Measurements from ENCODE around the gene BRSK2. TPM values are rescaled to one million over a fixed set of nuclear protein-coding genes. Genes with fewer than 3 reads are reported as not detected.

Gene BRSK2
- total RNA-seq, 1 experiment from 2014 or later: 32.2 TPM

DNA sequence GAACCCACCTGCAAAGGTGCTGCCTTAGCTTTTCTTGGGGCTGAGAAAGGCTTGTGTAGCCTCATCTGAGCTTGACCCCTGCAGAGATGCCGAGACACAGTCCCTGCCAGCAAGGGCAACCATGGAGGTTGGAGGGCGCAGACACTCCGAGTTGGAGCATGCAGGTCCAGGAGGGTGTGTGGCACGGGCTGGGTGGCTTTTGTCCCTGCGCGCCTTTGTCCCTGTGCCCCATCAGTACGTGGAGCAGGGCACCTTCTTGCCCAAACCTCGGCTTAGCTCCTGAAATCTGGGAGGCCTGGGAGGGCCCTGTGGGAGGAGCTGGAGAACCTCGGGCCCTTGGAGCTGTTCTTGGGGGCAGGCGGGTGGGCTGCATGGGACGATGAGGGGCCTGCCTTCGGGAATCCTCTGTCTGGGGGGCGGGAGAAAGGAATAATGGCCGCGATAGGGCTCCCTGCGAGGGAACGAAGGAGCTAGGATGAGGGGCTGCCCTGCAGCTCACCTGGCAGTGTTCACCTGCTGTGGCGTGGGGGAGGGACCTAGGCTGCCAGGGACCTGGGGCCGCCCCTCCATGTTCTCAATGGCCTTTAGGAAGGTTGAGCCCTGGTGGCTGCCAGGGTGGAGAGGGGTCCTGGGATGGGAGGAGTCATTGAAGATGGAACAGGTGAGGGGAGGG lies 3.4 kb downstream of the BRSK2 start:
- H3K36me3 ChIP-seq (ENCODE audit: control insufficient read depth, insufficient read depth, low read length): no peaks in the 10 kb centered on the region
- no peaks in the 10 kb centered on the region for H3K9me3 ChIP-seq (ENCODE audit: control insufficient read depth, insufficient read depth, low read depth, low read length)
- DNase-seq (ENCODE audit: low read depth, low spot score): no peak
- POLR2A ChIA-PET: interaction anchor here (0.6 kb wide), 1 partner anchor 15 kb away, joined by 4 read pairs; no protein-coding TSS in a partner anchor
- no peak for TF ChIP-seq POLR2AphosphoS5 (IDR thresholded peaks at IDR 0.05; ENCODE audit: low read depth, low read length)
- TF ChIP-seq, protein P1, sequence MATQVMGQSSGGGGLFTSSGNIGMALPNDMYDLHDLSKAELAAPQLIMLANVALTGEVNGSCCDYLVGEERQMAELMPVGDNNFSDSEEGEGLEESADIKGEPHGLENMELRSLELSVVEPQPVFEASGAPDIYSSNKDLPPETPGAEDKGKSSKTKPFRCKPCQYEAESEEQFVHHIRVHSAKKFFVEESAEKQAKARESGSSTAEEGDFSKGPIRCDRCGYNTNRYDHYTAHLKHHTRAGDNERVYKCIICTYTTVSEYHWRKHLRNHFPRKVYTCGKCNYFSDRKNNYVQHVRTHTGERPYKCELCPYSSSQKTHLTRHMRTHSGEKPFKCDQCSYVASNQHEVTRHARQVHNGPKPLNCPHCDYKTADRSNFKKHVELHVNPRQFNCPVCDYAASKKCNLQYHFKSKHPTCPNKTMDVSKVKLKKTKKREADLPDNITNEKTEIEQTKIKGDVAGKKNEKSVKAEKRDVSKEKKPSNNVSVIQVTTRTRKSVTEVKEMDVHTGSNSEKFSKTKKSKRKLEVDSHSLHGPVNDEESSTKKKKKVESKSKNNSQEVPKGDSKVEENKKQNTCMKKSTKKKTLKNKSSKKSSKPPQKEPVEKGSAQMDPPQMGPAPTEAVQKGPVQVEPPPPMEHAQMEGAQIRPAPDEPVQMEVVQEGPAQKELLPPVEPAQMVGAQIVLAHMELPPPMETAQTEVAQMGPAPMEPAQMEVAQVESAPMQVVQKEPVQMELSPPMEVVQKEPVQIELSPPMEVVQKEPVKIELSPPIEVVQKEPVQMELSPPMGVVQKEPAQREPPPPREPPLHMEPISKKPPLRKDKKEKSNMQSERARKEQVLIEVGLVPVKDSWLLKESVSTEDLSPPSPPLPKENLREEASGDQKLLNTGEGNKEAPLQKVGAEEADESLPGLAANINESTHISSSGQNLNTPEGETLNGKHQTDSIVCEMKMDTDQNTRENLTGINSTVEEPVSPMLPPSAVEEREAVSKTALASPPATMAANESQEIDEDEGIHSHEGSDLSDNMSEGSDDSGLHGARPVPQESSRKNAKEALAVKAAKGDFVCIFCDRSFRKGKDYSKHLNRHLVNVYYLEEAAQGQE (IDR thresholded peaks at IDR 0.05; ENCODE audit: insufficient read depth in 1 of 2, low read depth in 2 of 2, low read length in 1 of 2): no peak
- no peak for TF ChIP-seq SIN3A (IDR thresholded peaks at IDR 0.05; ENCODE audit: borderline replicate concordance, insufficient read depth, low read depth, low read length)
- TF ChIP-seq, protein P2, sequence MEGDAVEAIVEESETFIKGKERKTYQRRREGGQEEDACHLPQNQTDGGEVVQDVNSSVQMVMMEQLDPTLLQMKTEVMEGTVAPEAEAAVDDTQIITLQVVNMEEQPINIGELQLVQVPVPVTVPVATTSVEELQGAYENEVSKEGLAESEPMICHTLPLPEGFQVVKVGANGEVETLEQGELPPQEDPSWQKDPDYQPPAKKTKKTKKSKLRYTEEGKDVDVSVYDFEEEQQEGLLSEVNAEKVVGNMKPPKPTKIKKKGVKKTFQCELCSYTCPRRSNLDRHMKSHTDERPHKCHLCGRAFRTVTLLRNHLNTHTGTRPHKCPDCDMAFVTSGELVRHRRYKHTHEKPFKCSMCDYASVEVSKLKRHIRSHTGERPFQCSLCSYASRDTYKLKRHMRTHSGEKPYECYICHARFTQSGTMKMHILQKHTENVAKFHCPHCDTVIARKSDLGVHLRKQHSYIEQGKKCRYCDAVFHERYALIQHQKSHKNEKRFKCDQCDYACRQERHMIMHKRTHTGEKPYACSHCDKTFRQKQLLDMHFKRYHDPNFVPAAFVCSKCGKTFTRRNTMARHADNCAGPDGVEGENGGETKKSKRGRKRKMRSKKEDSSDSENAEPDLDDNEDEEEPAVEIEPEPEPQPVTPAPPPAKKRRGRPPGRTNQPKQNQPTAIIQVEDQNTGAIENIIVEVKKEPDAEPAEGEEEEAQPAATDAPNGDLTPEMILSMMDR (IDR thresholded peaks at IDR 0.05): no peak
- TF ChIP-seq TCF7L2 (IDR thresholded peaks at IDR 0.05; ENCODE audit: low read depth, low read length): no peak
- in situ Hi-C loops (cut with HindIII; ENCODE audit: low pct_unique_long_range_greater_than_20kb, low sequenced_read_pairs) (no loop called here), intact Hi-C loops (cut with micrococcal nuclease; ENCODE audit: unreplicated experiment) (no loop called here)
- no peak overlapping the region for H3K27ac ChIP-seq (ENCODE audit: low read length)
- no peak overlapping the region for H3K4me3 ChIP-seq (ENCODE audit: low read depth in 2 of 2, low read length in 2 of 2)
- no peaks in the 10 kb centered on the region for H3K27me3 ChIP-seq (ENCODE audit: control insufficient read depth, insufficient read depth, low read length)
- ATAC-seq: no peak
- no TSS peak for BruUV-seq (replicated peaks)
- peaks cover 10% of the 10 kb centered on the region for H3K4me1 ChIP-seq (ENCODE audit: control insufficient read depth, insufficient read depth, low read length)
- CTCF ChIA-PET: interaction anchor here (0.6 kb wide), 1 partner anchor 9 kb away, joined by 3 read pairs; no protein-coding TSS in a partner anchor

DNA sequence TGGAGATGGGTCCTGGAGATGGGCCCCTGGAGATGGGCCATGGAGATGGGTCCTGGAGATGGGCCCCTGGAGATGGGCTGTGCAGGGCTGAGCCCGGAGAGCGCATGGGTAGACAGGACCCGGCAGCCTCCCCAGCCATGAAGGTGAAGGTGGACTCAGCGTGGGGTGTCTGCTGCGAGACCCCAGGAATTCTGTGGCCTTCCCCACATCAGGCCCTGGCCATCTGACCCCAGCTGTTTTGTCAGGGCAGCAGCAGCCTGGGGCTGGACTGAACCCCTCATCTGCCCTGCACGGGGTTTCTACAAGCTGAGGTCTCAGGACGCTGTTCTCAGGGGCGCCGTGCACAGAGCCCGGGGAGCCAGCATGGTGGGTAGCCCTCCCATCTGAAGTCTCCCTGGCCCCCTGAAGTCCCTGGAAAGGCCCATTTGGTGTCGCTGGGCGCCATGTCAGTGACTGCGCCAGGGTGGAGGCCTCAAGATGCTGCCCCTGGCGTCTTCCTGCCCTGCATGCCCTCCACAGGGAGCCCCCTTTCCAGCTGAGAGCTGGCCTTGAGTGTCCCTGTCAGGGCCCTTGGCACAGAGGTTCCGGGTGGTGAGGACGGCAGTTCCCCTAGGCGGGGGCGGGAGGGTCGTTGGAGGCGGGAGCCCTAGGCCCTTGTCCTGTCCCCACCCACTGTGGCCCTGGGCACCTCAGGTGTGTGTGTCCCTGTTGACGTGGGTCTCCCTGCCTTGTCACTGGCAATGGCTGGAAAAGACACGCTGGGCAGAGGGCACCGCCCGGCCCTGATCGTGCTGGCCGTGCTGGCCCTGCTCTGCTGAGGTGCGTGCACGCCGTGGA lies 5.4 kb downstream of the BRSK2 start:
- intact Hi-C loops (cut with micrococcal nuclease; ENCODE audit: unreplicated experiment): no loop called here
- no peaks in the 10 kb centered on the region for H3K36me3 ChIP-seq (ENCODE audit: control insufficient read depth, insufficient read depth, low read length)
- DNase-seq (ENCODE audit: low read depth, low spot score) (no peak), ATAC-seq (no peak)
- H3K27me3 ChIP-seq (ENCODE audit: control insufficient read depth, insufficient read depth, low read length): no peaks in the 10 kb centered on the region
- no peak overlapping the region for H3K4me3 ChIP-seq (ENCODE audit: low read depth in 2 of 2, low read length in 2 of 2)
- TF ChIP-seq, protein P2 (IDR thresholded peaks at IDR 0.05): no peak
- TF ChIP-seq, protein P1 (IDR thresholded peaks at IDR 0.05; ENCODE audit: insufficient read depth in 1 of 2, low read depth in 2 of 2, low read length in 1 of 2): no peak
- TF ChIP-seq TCF7L2 (IDR thresholded peaks at IDR 0.05; ENCODE audit: low read depth, low read length): no peak
- no peak for TF ChIP-seq POLR2AphosphoS5 (IDR thresholded peaks at IDR 0.05; ENCODE audit: low read depth, low read length)
- no peak for TF ChIP-seq SIN3A (IDR thresholded peaks at IDR 0.05; ENCODE audit: borderline replicate concordance, insufficient read depth, low read depth, low read length)
- in situ Hi-C loops (cut with HindIII; ENCODE audit: low pct_unique_long_range_greater_than_20kb, low sequenced_read_pairs): no loop called here
- H3K4me1 ChIP-seq (ENCODE audit: control insufficient read depth, insufficient read depth, low read length): peaks cover 7% of the 10 kb centered on the region; the same call in 1 of the 2 replicates
- POLR2A ChIA-PET: no interaction called here
- H3K27ac ChIP-seq (ENCODE audit: low read length): no peak overlapping the region
- CTCF ChIA-PET: no interaction called here
- BruUV-seq (replicated peaks): no TSS peak
- no peaks in the 10 kb centered on the region for H3K9me3 ChIP-seq (ENCODE audit: control insufficient read depth, insufficient read depth, low read depth, low read length)
